Right atrium auricular region (tissue), 2 donors: ENCODE data around the gene PPP1R12C. TPM values are rescaled to one million over a fixed set of nuclear protein-coding genes. Genes with fewer than 3 reads are reported as not detected.
A peak's percentile ranks its signal among the peaks of the same experiment; 100 is the strongest.

Source experiments
- DNase-seq: peaks from one replicate; pipeline ENCODE4 v3.0.0-alpha.2; 2019; ENCODE audit warnings: low spot score
- H3K27ac ChIP-seq, 2 donors: fragments of 200-600 bp; sonication (generic); 1 replicate in 1 of 2; 2 replicates in 1 of 2; pipeline ENCODE4 v1.5.1; 2016 to 2019
- H3K27me3 ChIP-seq, 2 donors: fragments of 200-600 bp; sonication (generic); one replicate each; pipeline versions ENCODE4 v1.5.1 to v1.6.0; 2017 to 2019
- H3K36me3 ChIP-seq: fragments of 200-600 bp; sonication (generic); one replicate; pipeline ENCODE4 v1.5.1; 2016
- H3K4me1 ChIP-seq, 2 donors: fragments of 200-600 bp; sonication (generic); one replicate each; pipeline versions ENCODE4 v1.5.1 to v1.6.0; 2017 to 2019
- H3K4me3 ChIP-seq, 2 donors: fragments of 200-600 bp; sonication (generic); 1 replicate in 1 of 2; 2 replicates in 1 of 2; pipeline ENCODE4 v1.5.1; 2017 to 2019; ENCODE audit warnings: mild to moderate bottlenecking in 1 of 2, moderate library complexity in 1 of 2
- H3K9me3 ChIP-seq, 2 donors: fragments of 200-600 bp; sonication (generic); one replicate each; pipeline ENCODE4 v1.5.1; 2019
- CTCF ChIP-seq, 2 donors: fragments of 200-600 bp; sonication (generic); IDR thresholded peaks; one replicate each; pipeline ENCODE4 v1.5.1; 2019; ENCODE audit warnings: antibody characterized with exemption in 2 of 2
- total RNA-seq, 2 donors: library from RNA; depleted of rRNA; stranded (reverse); fragments of >200 nt; gene quantifications; one replicate each; pipeline ENCODE4 v1.1.0, GENCODE V29; 2016

PPP1R12C gene
- total RNA-seq, 2 donors from 2014 or later = 98.9 to 205 TPM

GRCh38 chr19:55115446-55116065 is 1.9 kb downstream of the PPP1R12C start:
- H3K27me3 ChIP-seq = no peaks in the 10 kb centered on the region
- H3K36me3 ChIP-seq = peaks cover 12% of the 10 kb centered on the region
- peak overlapping the region; percentile 80 to 88 for H3K4me3 ChIP-seq
- H3K4me1 ChIP-seq = peaks cover 0 to 61% of the 10 kb centered on the region in 2 donors
- no peak for DNase-seq
- no peaks in the 10 kb centered on the region for H3K9me3 ChIP-seq
- no peak for TF ChIP-seq CTCF (IDR thresholded peaks at IDR 0.05)
- peak overlapping the region; percentile 96 to 97 for H3K27ac ChIP-seq

GRCh38 chr19:55114566-55115145 is 2.8 kb downstream of the PPP1R12C start:
- TF ChIP-seq CTCF (IDR thresholded peaks at IDR 0.05) = no peak
- Histone ChIP-seq H3K27ac (peak overlapping the region; percentile 96 to 97), H3K27me3 (no peaks in the 10 kb centered on the region), H3K9me3 (no peaks in the 10 kb centered on the region), H3K4me3 (peak overlapping the region in 1 of 2 donors; percentile 0), H3K4me1 (peaks cover 0 to 61% of the 10 kb centered on the region in 2 donors), H3K36me3 (peaks cover 21% of the 10 kb centered on the region)
- DNase-seq = no peak

- no peaks in the 10 kb centered on the region for H3K27me3 ChIP-seq
- H3K36me3 ChIP-seq = peaks cover 29% of the 10 kb centered on the region
- peak; percentile 97 for DNase-seq
- H3K4me1 ChIP-seq = peaks cover 0 to 61% of the 10 kb centered on the region in 2 donors
- H3K9me3 ChIP-seq = no peaks in the 10 kb centered on the region
- H3K27ac ChIP-seq = peak overlapping the region; percentile 96 to 97
- no peak for TF ChIP-seq CTCF (IDR thresholded peaks at IDR 0.05)
- peak overlapping the region in 1 of 2 donors; percentile 30 for H3K4me3 ChIP-seq
These were observed 3.8 kb downstream of the PPP1R12C start for GRCh38 chr19:55113570-55114039.

- Histone ChIP-seq H3K4me1 (peaks cover 0 to 55% of the 10 kb centered on the region in 2 donors), H3K4me3 (peak overlapping the region in 1 of 2 donors; percentile 30), H3K36me3 (peaks cover 29% of the 10 kb centered on the region), H3K27ac (peak overlapping the region; percentile 96 to 97), H3K9me3 (no peaks in the 10 kb centered on the region), H3K27me3 (no peaks in the 10 kb centered on the region)
- no peak for DNase-seq
- no peak for TF ChIP-seq CTCF (IDR thresholded peaks at IDR 0.05)
These were observed 4.5 kb downstream of the PPP1R12C start for GRCh38 chr19:55112777-55113569.

- Histone ChIP-seq H3K4me3 (no peak overlapping the region), H3K27me3 (no peaks in the 10 kb centered on the region), H3K27ac (peak overlapping the region; percentile 96 to 97), H3K4me1 (peaks cover 0 to 53% of the 10 kb centered on the region in 2 donors), H3K36me3 (peaks cover 29% of the 10 kb centered on the region), H3K9me3 (no peaks in the 10 kb centered on the region)
- no peak for DNase-seq
- no peak for TF ChIP-seq CTCF (IDR thresholded peaks at IDR 0.05)
These were observed 5.1 kb downstream of the PPP1R12C start for GRCh38 chr19:55112246-55112776.
